HG03159 (cell line): Measurements from ENCODE around the gene POLA2.
"Not testable (repeated sequence)": the region's sequence is repeated elsewhere in the genome, so short reads cannot be mapped to it uniquely, and the experiment has no call there.

Experiments used
- ATAC-seq: cut with Tn5 transposase; IDR thresholded peaks from one replicate; pipeline ENCODE4 v1.9.1; 2021; ENCODE audit warnings: mild to moderate bottlenecking, moderate library complexity; ENCODE audit not compliant: unreplicated experiment

The POLA2 gene

DNA sequence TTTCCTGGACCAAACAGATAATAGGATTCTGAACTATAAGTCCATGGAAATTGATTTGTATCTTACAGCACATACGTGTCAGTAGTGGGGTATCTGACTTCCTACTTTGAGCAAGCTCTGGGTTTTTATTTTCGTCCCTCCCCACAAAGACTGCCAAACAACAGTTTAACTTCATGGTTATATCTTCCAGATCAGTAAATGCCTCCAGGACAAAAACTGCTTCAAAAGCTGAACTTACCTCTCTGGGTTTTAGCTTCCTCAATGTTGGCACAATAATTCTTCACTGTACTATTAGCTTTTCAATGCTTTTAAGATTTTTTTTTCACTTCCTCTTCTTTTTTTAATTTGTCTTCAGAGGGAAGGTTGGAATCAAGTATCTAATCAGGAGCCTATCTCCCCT lies 67.7 kb downstream of the POLA2 start:
- no peak for ATAC-seq

DNA sequence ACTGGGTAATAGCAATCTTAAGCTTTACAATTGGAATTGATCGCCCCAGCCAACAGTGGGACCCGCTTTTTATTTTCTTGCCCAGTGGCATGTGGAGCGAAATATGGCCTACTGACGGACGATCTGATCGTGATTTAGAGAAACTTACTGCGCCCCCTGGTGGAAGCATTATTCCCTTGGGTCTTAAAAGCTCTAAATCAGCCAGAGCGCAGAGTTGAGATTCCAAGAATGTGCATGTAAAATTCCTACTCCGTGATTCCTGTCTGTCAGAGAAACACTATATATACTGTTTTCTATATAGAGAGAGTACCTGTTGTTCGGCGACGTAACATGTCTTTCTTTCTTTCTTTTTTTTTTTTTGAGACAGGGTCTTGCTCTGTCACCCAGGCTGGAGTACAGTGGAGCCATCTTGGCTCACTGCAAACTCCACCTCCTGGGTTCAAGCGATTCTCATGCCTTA lies 68.2 kb downstream of the POLA2 start:
- no peak for ATAC-seq

DNA sequence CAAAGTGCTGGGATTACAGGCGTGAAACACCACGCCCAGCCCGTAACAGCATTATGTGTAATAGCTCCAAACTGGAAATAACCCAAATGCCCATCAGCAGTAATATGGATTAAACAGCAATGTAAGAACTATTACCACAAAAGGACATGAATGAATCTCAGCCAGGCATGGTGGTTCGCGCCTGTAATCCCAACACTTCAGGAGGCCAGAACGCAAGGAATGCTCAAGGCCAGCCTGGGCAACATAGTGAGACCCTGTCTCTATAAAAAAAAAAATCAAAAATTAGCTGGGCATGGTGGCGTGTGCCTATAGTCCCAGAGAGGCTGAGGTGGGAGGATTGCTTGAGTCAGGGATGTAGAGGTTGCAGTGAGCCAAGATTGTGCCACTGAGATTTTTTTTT lies 68.8 kb downstream of the POLA2 start:
- no peak for ATAC-seq

DNA sequence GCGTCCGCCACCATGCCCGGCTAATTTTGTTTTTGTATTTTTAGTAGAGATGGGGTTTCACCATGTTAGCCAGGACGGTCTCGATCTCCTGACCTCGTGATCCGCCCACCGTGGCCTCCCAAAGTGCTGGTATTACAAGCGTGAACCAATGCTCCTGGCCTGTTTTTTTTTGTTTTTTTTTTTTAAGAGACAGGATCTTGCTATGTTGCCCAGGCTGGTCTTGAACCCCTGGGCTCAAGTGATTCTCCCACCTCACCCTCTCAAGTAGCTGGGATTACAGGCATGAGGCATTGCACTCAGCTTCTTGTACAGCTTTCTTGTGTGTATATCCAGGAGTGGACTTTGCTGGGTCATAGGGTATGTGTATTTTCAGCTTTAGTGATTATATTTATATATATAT lies 70.8 kb downstream of the POLA2 start:
- ATAC-seq: not testable (repeated sequence)

DNA sequence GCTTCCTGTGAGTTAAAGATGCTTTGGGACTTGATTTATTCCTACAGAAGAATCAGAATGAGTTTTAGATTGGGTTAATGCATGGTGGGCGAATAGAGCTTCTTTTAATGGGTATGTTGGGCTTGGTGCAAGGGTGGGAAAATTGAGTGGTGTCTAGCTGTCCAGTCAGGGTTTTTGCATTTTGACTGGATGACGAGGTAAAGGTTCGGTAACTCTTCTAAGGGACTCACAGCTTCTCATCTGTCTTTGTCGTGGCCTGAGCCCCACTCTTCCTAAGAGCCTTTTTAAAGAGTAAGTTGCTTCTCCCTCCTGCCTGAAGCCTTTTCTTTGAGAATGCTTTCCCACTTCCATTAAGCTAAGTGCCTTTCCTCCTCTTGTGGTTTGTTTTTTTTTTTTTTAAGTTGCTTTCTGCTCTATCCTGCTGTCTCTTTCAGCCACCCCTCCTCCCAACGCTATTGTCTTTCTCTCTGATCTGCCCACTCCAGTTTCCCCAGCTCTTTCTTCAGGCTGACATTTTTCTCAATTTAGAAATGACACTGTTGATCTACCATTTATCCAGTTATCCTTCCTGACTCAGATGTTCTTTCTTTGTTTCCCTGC lies 73.0 kb downstream of the POLA2 start:
- no peak for ATAC-seq

DNA sequence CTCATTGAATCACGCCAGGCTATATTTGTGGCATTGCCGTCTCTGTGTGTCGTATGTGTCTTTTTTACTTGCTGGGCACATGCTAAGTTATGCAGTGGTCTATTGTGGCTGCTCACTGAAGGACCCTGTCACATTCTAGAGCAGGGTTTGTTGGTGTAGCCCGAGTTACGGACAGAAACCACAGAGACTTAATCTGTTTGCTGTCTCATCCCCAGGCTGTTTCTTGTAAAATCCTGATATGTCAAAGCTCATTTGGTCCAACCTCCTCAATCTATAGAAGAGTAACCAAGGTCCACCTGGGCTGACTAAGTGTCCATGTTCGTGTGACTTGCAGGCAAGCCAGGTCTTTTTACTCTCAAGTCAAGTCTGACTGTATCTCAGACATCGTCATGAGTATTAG lies 76.9 kb downstream of the POLA2 start:
- no peak for ATAC-seq

DNA sequence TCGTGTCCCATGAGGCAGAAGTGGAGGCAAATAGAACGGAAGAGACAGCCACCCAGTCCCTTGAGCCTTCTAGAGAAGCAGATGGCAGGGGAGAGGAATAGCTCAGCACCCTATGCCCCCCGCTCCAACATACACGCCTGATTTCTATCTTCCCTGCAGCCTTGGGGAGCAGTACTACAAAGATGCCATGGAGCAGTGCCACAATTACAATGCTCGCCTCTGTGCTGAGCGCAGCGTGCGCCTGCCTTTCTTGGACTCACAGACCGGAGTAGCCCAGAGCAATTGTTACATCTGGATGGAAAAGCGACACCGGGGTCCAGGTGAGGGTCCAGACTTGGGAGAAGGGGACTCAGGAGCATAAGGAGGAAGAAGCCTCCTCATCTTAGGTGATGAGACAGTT lies 78.5 kb downstream of the POLA2 start:
- ATAC-seq: no peak

DNA sequence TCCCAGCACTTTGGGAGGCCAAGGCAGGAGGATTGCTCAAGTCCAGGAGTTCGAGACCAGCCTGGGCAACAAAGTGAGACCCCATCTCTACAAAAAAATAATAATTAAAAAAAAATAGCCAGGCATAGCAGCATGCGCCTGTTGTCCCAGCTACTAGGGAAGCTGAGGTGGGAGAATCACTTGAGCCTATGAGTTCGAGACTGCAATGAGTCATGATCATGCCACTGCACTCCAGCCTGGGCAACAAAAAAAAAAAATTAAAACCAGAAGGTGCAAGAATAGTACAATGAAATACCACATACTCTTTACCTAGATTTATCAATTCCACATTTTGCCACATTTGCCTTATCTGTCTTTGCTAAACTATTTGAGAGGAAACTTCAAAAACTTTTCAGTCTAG lies 80.1 kb downstream of the POLA2 start:
- ATAC-seq: no peak
